NCI-H446 treated with DMSO at 0.1 percent for 48 hours (cell line): Measurements from ENCODE around the gene DNPEP.

Experiments used
- DNase-seq: peaks from one replicate; lab custom pipeline; 2025; lab: John Stamatoyannopoulos, UW

The DNPEP gene

GRCh38 chr2:219358170-219359075 lies 29.3 kb downstream of the DNPEP start:
- no peak for DNase-seq

- no peak for DNase-seq
Observed at GRCh38 chr2:219356834-219357233, 30.9 kb downstream of the DNPEP start.

DNA sequence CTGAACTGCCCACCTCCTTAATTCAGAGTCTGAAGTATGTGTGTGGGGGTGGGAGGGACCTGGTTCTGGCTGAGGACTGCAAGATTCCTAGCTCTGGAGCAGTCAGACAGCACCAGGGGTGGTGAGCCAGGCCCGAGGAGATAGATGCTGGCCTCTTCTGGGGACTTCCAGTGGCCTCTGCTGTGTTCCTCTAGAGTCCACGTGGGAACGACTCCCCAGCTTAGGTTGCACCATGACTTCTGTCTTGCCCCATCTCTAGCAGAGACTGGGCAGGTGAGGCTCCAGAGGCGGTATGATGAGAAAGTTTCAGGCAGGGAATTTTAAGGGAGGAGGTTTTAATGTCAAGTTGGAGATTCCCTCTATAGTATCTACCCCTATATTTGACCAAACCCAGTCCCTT lies 33.1 kb downstream of the DNPEP start:
- no peak for DNase-seq

DNA sequence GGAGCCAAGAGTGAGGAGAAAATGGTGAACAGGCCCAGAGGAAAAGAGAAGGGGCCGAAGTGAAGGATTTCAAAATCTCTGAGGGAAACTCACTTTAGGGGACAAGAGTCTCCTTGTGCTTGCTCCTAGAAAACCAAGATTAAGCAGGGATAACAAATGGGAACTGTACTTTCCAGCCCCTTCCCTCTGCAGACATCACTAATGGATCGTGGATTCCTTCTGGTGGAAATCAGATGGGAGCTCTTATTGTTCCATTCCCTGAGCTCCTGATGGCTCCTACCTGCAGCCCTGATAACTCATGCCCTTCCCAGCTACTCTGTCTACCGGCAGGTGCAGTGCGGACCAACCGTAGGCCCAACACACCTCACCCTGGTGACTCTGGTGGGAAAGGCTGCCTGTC lies 34.6 kb downstream of the DNPEP start:
- no peak for DNase-seq

- peak; percentile 23 for DNase-seq
Observed at GRCh38 chr2:219352448-219353023, 35.2 kb downstream of the DNPEP start.

DNA sequence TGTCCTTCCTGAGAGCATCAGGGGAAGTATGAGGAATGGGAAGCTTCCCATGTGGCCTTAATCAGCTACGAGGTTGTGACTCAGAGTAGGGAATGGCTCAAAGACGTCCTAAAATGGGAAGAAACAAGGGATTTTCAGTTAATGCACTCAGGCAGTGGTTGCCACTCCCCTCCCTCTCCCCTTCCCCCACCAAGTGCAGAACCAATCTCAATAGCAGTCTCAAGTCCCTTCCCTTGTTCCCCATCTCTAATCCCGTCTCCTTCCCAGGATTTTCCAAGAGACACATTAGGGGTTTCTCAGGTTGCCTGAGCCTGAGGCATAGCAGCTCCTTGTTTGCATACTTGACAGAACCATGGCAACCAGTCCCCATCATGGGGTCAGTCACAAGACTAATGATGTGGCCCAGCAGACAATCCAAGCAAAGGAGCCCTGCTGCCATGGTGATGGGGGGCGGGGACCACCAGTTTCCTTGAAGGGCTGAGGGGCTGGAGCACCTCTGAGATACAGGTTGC lies 36.9 kb downstream of the DNPEP start:
- no peak for DNase-seq

DNA sequence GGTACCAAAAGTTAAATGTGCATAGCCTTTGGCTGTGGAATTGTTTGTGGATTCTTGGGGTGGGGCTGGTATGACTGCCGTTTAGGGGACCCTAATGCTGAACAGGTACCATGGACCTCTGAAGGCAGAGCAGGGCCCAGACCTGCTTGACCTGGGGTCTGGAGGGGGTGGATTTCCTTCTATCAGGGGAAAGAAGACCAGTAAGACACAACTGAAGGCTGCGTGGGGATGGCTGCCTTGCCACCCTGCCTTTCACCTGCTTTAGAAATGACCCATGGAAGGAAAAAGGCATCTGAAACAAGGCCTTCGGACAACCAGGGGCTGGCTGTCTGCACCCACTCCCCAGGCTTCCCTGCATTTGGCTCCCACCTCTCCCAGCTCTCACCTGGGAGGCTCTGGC lies 37.5 kb downstream of the DNPEP start:
- DNase-seq, result no peak

- peak; percentile 31 for DNase-seq
Observed at GRCh38 chr2:219344751-219345430, 42.8 kb downstream of the DNPEP start.

DNA sequence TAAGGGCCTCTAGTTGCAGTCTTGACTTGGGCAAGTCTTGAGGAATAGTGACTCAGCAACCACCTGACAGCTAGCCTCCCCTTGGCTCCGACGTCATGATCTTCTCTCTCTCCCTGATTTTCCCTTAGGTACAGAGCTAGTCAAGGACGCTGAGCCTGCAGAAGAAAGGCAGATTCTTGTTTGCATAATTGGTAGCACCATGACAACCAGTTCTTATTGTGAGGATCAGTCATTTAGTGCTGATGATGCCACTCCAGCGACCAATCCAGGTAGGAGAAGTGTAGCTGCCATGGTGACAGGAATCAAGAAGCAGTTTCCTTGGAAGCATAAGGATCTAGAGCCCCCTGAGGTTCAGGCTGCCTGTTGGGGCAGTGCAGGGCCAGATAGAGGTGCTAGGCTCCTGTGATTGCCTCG lies 52.3 kb downstream of the DNPEP start:
- DNase-seq, result no peak

DNA sequence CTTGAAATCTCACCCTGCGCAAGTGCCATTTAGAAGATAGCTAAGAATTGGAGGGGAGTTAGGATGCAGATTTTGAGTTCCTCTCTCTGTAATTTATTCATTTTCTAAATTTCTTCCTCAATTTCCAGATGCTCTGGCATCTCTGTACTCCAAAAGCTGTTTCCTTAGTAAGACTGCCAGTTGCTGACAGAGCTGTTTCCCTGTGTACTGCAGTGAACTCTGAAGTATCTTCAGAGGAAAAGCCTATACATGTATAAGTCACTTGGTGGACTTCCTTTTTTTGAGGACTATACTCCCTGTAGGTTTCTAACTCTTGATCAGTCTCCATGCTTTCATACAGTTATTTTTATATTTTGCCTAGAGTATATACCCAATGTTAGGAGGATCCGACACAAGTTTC lies 53.6 kb downstream of the DNPEP start:
- DNase-seq, result no peak

DNA sequence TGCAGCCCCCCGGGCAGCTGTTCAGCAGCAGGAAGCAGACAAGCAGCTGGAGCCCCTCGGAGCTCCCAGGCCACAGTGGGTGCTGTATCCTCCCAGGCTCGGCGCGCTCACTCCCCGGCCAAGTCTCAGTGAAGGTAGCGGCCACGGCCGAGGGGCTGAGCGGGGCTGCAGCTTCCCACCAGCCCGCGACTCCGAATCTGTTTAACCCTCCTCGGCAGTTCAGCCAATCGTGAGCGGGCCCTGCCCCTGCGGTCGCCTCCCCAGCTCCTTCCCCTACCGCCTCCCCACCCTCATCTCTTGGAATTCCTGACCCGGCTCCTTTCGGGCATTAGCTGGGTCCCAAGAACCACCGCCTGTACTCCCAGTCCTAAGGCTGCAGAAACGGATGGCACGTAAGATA lies 55.2 kb downstream of the DNPEP start, which contains the start of gene RESP18:
RESP18 (minus strand) TSS at position 203 of the 400 bp plus-strand sequence.
- no peak for DNase-seq

GRCh38 chr2:219331560-219332213 lies 56.0 kb downstream of the DNPEP start:
- no peak for DNase-seq

DNA sequence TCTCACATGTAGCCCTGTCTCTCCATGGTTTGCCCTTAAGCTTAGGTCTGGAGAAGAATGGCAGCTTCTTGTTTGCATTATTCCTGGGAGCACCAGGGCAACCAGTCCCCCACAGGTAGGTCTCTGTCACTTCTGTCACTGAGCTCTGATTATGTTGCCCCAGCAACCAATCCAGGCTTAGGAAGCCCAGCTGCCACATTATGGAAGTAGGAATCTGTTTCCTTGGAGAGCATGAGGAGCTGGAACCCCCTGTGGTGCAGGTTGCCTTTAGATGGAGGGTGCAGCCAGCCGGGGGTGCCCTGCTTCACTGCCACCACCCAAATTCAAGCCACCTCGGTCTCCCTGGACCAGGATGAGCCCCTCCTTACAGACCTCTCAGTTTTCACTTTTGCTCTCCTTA lies 60.0 kb downstream of the DNPEP start:
- no peak for DNase-seq

DNA sequence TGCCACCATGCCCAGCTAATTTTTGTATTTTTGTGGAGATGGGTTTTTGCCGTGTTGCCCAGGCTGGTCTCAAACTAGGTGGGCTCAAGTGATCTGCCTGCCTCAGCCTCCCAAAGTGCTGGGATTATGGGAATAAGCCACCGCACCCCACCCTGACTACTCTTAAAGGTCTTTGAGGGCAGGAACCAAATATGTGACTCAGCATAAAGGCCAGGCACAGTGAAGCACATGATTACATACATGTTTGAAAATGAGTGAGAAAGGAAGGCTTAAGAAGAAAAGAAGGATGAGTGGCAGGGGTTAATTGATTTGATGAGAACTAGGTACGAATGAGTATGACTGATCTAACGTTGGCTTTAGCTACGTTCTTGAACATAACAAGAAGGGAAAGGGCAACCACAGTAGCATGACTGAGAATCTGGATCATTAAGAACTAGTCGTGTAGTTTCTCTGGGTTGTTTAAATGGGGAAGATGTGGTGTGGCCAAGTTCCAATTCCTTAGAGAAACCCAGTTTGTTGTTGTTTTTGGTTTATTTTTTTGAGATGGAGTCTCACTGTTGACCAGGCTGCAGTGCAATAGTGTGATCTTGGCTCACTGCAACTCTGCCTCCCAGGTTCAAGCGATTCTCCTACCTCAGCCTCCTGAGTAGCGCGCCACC lies 61.9 kb downstream of the DNPEP start:
- DNase-seq, result no peak

DNA sequence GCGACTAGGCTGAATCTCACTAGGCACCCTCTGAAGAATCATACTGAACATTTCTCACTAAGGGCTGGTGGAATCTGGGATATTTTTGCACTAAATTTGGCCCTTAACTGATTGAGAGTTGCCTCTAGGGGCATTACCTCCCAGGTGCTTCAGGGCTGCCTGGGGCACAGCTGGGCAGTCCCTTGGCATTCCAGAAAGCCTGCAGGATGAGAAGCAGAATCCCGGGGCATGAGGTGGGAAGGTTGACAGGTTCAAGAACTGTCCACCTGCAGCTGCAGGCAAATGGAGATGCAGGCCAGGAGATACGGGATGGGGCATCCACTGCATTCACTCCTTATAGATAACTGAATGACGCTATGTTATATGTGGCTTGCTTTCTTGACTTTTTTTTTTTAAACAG lies 62.6 kb downstream of the DNPEP start:
- no peak for DNase-seq

DNA sequence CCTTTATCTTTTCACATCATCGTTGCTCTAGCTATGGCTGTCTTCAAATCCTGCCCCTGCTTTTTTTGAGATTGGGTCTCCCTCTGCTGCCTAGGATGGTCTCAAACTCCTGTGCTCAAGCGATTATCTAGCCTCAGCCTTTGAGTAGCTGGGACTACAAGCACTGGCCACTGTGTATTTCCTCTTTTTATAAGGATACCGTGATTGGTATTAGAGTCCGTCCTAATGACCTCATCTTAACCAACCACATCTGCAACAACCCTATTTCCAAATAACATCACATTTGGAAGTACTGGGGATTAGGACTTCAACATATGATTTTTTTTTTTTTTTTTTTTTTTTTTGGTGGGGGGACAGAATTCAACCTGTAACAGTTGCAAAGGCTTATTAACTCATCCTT lies 64.3 kb downstream of the DNPEP start:
- DNase-seq, result no peak
